HG02610 (cell line): ENCODE results near the gene HGS.
"Not testable (repeated sequence)": the region's sequence is repeated elsewhere in the genome, so short reads cannot be mapped to it uniquely, and the experiment has no call there.

Experiments
- ATAC-seq: cut with Tn5 transposase; IDR thresholded peaks from one replicate; pipeline ENCODE4 v1.9.1; 2021; ENCODE audit warnings: mild to moderate bottlenecking, moderate library complexity; ENCODE audit not compliant: unreplicated experiment

Gene HGS

DNA sequence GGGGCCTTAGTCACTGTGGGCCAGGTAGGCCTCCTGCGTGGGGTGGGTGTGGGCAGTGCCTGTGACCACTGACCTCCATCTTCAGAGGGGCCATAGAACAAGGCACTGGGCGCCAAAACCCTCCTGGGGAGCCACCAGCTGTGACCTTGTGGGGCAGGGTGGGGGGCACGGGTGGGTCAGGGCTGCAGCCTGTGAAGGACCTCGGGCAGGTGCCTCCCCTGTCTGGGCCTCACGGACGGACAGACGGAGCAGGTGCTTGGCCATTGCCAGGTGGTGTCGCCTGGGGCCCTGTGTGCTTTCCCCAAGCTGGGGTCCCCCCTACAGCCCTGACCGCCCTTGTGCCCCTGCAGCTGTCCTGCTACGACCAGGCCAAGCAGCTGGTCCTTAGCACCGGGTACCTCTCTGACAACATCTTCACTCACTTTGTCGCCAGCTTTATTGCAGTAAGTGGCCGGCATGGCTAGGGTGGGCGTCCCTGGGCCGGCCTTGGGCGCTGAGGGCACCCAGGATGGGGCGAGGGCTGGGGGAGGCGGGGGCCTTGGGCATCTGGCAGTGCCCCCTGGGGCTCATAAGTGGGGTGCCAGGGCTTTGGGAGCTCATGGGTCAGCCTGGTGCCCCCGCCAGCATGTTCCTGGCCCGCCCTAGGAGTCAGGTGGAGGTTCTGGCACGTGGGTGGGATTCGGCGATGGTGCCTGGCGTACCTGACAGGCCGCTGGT is 33.4 kb downstream of the HGS start:
- no peak for ATAC-seq

DNA sequence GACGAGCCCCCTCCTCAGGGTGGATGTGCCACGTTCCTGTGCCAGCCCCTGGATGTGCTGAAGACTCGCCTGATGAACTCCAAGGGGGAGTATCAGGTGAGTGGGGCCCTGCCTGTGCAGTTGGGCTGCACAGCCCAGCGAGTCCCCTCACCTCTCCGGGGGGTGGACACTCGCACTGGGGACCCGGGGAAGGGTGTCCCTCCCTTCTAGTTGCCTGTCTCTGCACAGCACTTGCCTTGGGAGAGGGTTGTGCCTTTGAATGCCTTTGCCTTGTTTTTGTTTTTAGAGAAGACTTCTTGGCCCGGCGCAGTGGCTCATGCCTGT is 33.9 kb downstream of the HGS start:
- no peak for ATAC-seq

DNA sequence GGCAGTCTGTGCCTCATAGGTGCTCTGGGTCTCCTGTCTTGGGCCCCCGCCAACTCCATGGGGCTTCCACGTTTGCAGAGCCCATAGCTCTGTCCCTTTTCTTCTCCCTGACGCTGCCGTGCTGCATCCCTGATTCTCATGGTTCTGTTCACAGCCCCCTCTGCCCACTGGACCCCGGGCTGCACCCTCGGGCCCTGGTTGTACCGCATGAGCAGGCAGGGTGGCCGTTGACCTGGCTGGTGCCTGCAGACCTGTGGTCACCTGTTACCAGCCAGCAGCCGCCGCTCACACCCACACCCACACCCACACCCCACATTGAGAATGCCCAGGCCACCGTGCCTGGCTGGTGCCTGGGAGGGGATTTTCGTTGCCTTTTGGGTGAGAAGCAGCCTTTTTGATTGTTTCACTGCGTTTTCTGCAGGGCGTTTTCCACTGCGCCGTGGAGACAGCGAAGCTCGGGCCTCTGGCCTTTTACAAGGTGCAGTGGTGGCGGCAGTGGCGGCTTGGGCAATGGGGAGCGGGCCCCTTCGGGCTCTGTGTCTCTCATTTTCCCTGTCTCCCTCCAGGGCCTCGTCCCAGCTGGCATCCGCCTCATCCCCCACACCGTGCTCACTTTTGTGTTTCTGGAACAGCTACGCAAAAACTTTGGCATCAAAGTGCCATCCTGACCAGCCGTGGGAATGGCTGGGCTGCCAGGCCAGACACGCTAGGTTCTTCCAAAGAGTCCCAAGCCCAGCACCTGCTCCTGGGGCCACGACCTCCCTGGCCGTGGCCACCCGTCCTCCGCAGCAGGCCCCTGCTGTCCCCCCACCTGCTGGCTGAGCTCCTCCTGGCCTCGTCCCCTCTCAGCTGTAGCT is 35.8 kb downstream of the HGS start:
- no peak for ATAC-seq

DNA sequence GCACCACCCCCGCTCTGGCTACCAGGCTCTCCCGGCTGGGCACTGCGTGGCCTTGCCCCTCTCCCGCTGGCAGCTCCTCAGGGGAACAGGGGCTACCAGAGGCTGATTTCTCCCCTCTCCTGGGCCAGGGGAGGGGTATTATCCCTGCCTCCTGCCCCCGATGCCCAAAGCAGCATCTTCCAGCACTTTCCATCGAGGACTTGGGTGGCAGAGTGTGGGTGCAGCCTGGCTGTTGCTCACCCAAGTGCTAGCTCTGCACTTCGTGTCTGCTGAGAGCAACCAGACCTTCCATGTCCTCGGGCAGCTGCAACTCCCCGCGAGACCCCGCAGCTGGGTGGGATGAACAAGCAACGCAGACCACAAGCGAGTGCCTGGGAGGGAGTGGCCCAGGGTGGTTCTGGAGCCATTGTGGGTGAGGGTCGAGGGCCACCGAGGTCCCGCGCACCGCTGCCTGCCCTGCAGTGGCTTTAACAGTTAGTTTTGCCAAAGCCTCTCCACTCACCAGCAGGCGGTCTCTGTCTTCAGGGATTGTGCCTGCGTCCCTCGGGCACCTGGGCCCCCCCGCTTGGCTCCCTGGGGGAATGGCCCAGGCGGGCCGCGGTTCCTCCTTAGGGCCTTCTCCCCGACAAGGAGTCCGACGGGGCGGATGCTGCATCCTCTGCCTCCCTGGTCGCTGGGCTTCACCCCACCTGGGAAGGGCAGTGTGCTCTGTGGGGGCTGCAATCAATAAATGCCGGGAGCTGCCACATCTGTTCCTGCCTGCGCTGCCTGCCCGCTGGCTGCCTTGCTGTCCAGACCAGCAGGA is 36.7 kb downstream of the HGS start:
- ATAC-seq: no peak

DNA sequence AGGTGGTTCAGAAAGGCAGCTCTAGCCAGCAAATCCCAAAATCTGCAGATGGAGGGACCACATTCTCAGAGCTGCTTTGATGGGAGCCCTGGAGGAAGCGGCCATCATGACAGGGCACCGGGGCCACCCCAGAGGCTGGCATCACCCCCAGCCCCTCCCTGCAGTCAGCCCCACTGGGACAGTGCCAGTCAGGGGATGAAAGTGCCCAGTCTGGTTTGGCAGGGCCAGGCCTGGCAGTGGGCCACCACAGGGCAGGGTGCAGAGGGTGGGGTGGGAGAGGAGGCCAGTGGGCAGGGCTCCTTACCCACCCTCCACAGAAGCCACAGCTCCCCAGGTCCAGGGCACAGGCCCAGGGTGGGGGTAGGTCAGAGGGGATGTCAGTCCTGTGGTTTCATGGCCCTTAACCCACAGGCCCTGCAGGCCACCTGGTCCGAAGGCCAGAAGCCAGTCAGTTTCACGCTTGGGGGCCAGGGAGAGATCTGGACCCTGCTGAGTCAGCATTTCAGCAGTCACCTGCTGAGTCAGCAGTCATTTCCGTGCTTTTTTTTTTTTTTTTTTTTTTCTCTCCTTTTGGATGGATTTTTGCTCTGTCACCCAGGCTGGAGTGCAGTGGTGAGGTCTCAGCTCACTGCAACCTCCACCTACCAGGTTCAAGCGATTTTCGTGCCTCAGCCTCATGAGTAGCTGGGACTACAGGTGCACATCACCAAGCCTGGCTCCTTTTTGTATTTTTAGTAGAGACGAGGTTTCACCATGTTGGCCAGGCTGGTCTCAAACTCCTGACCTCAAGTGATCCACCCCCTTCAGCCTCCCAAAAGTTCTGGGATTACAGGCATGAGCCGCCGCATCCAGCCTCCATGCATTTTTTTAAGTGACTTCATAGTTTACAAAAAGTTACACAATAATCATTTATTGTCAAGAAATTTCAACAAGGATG is 38.6 kb downstream of the HGS start:
- no peak for ATAC-seq

DNA sequence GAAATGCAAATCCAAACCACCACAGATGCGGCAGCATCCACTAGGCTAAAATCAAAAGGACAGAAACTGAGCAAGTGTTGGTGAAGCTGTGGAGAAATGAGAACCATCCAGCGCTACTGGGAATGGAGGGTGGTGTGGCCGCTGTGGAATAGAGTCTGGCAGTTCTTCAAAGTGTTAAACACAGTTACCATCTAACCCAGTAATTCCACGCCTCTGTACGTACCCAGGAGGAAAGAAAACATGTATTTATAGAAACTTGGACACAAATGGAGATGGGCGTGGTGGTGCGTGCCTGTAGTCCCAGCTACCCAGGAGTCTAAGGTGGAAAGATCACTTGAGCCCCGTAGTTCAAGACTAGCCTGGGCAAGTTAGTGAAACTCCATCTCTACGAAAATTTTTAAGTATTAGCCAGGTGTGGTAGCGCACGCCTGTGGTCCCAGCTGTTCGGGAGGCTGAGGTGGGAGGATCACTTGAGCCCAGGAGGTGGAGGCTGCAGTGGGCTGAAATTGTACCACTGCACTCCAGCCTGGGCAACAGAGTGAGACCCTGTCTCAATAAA is 39.9 kb downstream of the HGS start:
- no peak for ATAC-seq

DNA sequence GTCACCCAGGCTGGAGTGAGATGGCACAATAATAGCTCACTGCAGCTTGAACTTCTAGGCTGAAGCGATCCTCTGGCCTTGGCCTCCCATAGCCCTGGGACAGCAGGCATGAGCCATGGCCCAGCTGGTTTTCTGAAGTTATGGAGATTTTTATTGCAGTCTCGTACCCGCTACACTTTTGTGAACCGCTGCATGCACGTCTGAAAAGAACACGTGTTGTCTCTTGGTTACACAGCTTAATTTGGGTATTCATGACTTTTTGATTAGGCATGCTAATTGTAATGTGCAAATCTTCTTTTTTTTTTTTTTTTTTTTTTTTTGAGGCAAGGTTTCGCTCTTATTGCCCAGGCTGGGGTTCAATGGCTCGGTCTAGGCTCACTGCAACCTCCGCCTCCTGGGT is 41.6 kb downstream of the HGS start:
- ATAC-seq: no peak

DNA sequence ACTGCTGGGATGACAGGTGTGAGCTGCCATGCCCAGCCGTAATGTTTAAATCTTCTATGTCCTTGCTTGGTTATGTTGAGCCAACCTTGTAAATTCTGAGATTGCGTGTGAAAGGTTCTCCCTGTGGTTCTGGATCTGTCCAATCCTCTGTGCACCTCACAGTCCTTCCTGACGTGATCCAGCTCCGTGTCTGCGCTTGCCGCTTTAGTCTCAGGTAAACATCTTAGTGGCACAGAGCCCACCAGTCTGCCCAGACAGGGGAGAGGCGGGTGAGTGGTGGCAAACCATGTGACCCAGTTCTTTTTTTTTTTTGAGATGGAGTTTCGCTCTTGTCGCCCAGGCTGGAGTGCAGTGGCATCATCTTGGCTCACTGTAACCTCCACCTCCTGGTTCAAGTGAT is 42.2 kb downstream of the HGS start:
- no peak for ATAC-seq

DNA sequence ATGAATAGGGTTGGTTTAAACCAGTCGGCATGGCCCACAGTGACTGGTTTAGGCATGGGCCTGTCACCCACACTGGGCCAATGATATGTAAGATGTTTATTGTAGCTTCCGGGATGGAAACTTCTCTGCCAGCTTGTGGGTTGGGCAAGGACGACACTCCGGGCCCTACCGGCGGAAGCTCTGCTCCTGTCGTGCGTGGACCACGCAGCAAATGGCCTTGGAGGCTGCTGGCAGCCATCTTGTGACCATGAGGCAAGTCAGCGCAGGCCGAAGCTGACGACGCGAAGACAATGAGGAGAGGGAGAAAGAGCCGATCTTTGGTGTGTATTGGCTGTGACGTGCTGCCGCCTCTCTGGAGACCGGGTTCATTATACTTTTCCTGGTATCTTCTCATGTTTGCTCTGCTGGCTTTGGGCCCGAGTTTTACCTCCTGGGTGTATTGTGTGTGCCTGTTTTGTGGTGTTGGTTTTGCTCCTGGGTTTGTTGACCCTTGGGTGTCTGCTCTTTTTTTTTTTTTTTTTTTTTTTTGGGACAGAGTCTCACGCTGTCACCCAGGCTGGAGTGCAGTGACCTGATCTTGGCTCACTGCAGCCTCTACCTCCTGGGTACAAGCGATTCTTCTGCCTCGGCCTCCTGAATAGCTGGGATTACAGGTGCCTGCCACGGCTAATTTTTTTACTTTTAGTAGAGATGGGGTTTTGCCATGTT is 43.7 kb downstream of the HGS start:
- no peak for ATAC-seq

DNA sequence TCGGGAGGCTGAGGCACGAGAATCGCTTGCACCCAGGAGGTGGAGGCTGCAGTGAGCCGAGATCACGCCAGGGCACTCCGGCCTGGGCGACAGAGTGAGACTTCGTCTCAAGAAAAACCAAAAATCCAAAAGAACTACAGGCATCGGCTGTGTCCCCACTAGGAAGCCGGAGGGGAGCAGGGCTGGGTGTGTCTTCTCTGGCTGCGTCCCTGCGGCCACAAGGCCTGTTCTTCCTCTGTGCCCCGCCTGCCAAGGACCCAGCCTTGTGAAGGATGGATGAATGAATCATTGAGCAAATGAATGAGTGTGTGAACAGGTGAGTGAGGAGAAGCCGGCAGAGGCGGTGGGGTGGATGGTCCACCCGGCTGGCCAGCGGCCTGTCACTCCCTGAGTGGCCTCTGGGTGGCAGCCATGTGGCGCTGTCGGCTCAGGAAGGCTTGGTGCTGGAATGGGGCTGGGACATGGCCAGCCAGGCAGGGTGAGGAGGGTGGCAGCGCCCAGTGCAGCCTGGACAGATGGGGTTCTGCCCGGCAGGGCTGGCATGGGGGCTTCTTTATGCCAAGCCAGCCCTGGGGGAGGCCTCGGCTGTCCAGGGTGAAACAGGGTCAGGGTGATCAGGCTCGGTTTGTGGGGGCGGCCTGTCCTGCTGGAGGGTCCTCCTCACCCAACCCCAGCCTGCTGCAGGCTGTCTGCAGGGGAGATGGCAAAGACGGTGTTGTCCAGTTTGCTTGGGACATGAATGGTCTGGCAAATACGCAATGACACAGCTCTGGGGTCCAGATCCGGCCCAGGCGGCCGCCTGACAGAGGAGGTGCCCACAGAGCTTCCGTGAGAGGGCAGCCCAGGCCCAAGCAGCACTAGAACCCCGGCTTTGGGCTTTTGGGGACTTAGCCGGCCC is 49.9 kb downstream of the HGS start:
- ATAC-seq: no peak

DNA sequence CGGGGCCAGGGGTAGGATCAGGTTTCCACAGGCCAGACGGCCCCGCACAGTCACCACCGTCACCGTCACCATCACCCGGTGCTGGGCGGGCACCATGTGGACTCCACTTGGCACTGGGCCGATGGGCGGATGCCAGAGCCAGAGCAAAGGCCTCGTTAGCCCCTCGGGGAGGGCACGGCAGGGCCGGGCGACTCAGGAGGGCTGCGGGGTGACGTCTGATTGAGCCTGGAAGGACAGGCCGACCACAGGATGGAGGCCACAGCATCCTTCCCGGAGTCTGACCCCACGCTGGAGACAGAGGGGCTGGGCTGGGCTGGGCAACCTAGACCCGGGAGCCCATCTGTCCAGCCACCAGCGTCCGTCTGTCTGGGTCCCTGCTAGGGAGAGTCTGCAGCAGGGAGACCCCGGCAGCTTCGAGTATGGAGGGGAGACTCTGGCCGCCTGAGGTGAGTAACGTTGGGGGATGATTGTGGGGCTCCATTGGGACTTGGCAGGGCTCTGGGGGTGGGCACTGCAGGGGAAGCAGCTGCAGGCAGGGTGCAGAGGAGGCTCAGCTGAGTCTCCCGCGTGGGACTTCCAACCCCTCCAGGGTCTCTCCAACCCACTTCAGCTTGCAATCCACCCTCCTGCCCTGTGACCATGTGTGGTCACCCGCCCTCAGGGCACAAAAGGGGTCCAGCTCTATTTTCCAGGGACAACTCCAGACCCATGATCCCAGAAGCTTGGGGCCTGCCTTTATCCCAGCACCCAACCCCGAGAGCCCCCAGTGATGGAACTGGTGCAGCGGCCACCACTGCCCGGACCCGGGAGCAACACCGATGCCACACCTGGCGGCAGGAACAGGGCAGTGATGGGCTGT is 50.8 kb downstream of the HGS start:
- no peak for ATAC-seq

DNA sequence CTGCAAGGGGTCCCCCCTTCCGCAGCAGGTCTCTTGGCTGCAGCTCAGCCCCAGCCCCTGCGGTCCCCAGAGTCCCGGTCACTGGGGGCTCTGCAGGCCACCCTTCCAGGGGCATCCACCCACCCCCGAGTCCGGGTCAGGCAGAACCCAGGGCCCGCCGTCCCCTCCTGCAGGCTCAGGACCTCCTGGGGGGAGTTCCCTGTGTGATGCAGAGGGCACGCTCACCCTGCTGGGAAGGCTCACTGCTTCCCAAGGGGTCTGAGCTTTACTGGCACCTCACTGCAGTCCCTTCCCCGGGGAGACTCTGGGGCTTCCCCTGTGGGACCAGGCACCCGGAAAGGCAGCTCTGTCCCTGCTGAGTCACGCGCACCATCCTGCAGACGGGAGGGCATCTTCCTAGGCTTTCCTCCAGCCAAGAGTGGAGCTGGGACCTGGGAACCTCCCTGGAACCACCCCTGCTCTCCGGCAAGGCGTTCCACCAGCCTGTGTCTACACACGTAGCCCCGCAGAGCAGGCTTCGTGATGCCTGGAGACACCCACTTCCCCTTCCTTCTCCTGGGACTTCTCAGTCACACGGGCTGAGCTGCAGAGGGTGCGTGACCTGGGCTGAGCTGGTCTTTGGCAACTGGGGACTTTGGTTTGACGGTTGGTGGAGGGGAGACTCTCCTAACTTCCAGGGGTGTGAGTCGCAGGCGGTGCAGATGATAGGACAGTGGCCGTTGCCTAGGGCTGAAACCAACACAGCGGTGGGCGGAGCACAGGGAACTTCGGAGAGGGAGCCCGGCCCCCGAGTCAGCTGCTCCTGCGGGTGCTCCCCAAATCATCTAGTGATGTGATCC is 51.7 kb downstream of the HGS start:
- ATAC-seq: no peak

DNA sequence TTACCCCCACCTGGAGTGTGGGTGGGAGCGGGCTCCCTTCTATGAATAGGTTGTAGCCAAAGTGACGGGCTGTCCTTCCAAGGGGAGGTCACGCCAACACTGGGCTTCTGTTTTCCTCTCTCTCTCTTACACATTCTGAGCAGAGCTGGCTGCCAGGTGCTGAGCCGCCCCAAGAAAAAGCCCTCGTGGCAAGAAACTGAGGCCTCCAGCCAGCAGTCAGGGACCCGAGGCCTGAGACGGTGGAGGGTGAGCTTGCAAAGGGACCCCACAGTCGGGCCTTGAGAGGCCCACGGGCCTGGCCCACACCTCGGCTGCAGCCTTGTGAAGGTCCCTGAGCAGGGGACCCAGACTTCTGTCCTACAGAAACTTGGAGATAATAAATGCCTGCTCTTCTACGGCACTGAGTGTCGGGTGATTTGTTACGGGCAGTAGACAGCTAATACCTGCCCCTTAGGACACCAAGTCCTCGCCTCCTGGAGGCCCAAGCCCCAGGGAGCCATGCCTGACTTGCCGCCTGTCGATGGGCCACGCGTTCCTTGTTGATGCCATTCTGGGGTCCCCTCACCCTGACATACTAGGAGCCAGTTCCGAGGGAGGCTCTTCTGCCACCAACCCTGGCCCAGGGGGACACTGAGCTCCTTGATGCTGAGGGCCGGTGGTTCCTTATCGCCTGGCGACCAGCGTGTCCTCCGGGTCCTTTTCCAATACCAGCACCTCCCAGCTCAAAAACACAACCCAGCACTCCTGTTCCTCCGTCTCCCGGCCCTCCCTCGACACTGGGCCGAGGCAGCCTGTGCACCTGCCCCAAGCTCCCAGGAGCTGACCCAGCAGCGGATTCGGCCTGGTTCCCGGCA is 54.4 kb downstream of the HGS start:
- no peak for ATAC-seq

DNA sequence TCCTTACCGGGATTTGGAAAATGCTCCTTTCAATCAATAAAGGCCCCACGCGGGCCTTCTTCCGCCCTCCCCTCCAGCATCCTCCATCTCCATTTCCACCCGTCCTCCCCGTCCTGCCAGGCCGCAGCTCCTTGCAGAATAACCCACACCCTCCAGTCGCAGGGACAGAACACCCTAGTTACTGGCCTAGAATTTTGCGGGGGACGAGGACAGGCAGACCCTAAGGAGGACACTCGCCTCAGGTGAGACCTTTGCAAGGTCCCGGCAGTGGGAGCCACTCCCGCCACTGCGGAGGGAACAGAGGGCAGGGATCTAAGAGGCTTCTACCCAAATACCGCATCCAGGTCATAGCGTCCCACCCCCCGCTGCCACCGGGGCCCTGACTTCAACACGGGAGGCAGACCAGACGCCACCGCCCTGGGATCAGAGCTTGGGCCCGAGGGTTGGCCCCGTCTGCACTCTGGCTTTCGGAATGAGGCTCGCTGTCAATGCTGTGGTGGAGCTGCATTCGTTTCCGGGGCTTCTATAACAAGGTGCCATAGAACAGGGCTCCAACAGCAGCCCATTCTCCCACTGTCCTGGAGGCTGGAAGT is 55.1 kb downstream of the HGS start:
- ATAC-seq: no peak

DNA sequence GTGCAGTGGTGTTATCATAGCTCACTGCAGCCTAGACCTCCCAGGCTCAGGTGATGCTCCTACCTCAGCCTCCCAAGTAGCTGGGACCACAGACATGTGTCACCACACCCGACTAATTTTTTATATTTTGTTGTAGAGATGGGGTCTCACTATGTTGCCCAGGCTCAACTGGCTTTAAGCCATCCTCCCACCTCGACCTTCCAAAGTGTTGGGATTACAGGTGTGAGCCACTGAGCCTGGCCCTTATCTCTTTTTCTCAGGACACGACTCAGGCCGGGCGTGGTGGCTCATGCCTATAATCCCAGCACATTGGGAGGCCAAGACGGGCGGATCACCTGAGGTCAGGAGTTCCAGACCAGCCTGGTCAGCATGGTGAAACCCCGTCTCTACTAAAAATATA is 55.8 kb downstream of the HGS start:
- not testable (repeated sequence) for ATAC-seq
